BE2C (cell line): ENCODE measurements around the gene NOTO.
A peak's percentile ranks its signal among the peaks of the same experiment; 100 is the strongest.

Experiments used
- DNase-seq: peaks from one replicate; pipeline ENCODE4 v3.0.0-alpha.2; 2020
- H3K27me3 ChIP-seq: fragments of 250-450 bp; sonication (Bioruptor Pico); 2 replicates; pipeline ENCODE4 v1.5.1; 2020; ENCODE audit warnings: mild to moderate bottlenecking
- H3K36me3 ChIP-seq: fragments of 250-450 bp; sonication (Bioruptor Pico); 2 replicates; pipeline ENCODE4 v1.5.1; 2020; ENCODE audit warnings: mild to moderate bottlenecking
- H3K4me1 ChIP-seq: fragments of 250-450 bp; sonication (Bioruptor Pico); 2 replicates; pipeline ENCODE4 v1.5.1; 2020
- H3K4me3 ChIP-seq: 2 replicates; pipeline ENCODE4 v1.5.1; 2011; ENCODE audit warnings: low read depth, low read length
- H3K9me3 ChIP-seq: fragments of 250-450 bp; sonication (Bioruptor Pico); 2 replicates; pipeline ENCODE4 v1.5.1; 2020
- TF ChIP-seq, protein P1 (sequence below): IDR thresholded peaks from 2 replicates; pipeline ENCODE4 v1.5.1; 2012; ENCODE audit warnings: mild to moderate bottlenecking, low read depth, low read length

The NOTO gene

DNA sequence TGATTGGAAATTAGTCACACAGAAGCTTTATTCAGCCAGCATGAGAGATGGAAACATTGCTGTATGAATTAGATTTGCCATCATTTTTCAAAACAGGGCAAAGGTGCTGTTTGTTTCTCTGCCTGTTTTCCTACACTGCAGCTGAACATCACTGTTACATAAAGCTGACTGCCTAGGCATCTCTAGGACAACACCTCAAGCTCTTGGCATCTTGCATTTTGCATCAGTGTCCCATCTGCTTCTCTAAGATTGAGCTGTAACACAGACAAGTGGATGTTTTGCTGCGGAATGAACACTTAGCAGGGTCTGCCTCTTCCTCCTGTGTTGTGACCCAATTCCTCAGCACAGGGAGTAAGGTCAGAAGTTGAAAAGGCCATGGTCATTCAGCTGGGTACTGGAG lies 36.6 kb downstream of the NOTO start:
- DNase-seq = no peak
- H3K27me3 ChIP-seq = no peaks in the 10 kb centered on the region
- no peaks in the 10 kb centered on the region for H3K4me1 ChIP-seq
- TF ChIP-seq, protein P1, sequence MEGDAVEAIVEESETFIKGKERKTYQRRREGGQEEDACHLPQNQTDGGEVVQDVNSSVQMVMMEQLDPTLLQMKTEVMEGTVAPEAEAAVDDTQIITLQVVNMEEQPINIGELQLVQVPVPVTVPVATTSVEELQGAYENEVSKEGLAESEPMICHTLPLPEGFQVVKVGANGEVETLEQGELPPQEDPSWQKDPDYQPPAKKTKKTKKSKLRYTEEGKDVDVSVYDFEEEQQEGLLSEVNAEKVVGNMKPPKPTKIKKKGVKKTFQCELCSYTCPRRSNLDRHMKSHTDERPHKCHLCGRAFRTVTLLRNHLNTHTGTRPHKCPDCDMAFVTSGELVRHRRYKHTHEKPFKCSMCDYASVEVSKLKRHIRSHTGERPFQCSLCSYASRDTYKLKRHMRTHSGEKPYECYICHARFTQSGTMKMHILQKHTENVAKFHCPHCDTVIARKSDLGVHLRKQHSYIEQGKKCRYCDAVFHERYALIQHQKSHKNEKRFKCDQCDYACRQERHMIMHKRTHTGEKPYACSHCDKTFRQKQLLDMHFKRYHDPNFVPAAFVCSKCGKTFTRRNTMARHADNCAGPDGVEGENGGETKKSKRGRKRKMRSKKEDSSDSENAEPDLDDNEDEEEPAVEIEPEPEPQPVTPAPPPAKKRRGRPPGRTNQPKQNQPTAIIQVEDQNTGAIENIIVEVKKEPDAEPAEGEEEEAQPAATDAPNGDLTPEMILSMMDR = no peak
- H3K9me3 ChIP-seq = no peaks in the 10 kb centered on the region
- no peak overlapping the region for H3K4me3 ChIP-seq
- peaks cover 15% of the 10 kb centered on the region for H3K36me3 ChIP-seq

DNA sequence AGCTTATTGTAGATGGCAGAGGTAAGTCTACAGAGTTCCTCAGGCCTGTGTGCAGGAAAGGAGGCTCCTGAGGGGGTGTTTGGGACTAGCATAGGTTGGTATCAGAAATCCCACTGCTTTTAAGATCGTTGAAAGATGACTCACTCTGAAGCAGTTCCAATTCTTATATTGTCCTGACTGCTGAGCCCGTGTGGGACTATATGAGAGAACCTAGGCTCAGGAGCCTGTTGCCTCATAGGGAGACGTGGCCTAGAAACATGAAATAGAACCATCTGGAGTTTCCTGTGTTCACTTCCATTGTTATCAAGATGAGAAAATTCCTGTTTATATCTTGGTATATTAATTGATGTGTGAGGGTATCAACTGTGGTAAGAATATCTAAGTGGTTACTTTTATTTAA lies 37.4 kb downstream of the NOTO start:
- no peak for DNase-seq
- no peaks in the 10 kb centered on the region for H3K4me1 ChIP-seq
- H3K27me3 ChIP-seq = no peaks in the 10 kb centered on the region
- peaks cover 23% of the 10 kb centered on the region for H3K36me3 ChIP-seq
- no peak overlapping the region for H3K4me3 ChIP-seq
- TF ChIP-seq, protein P1 = no peak
- no peaks in the 10 kb centered on the region for H3K9me3 ChIP-seq

DNA sequence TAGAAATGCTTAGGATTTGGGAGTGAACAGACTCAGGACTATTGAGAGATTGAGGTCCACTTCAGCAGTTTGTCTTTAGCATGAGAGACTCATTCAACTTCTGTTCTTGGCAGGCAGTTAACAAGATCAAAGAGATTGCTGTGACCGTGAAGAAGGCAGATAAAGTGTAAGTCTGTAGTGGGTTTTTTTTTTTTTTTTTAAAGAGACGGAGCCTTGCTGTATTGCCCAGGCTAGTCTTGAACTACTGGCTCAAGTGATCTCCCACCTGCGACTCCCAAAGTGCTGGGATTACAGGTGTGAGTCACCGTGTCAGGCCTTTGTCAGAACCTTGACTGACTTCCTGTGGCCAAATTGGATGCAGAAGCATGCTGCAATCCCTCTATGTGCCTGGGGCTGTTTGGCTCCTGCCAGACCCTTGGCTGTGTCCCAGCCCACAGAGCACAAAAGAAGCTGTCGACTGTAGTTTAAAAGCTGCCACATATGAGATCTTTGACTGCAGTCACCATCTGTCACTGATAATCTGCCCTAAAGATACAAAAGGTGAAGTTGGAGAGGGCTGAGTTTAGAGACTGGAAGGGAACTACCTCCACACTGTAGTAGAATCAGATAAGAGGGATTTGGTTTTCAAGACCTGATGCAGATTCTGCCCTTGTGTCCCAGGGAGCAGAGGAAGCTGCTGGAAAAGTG lies 41.7 kb downstream of the NOTO start:
- Histone ChIP-seq H3K4me1 (no peaks in the 10 kb centered on the region), H3K36me3 (peaks cover 57% of the 10 kb centered on the region), H3K4me3 (no peak overlapping the region), H3K27me3 (no peaks in the 10 kb centered on the region), H3K9me3 (no peaks in the 10 kb centered on the region)
- peak; percentile 68 for DNase-seq
- TF ChIP-seq, protein P1 = no peak

DNA sequence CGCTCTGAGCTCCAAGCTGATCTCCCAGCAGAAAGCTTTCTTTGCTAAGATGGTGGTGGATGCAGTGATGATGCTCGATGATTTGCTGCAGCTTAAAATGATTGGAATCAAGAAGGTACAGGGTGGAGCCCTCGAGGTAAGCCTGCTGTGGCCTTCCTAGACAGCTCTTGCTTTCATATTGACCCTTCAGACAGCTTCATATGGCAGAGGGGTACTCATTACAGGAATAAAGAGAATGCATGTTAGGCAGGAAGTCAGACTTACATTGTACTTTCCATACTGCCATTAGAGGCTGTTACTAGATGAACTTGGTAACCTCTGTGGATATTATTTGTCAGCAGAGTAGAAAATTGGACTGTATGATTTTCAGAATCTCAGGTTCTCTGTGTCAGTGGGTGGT lies 42.2 kb downstream of the NOTO start:
- no peak overlapping the region for H3K4me3 ChIP-seq
- H3K27me3 ChIP-seq = no peaks in the 10 kb centered on the region
- H3K4me1 ChIP-seq = no peaks in the 10 kb centered on the region
- no peaks in the 10 kb centered on the region for H3K9me3 ChIP-seq
- DNase-seq = no peak
- TF ChIP-seq, protein P1 = no peak
- H3K36me3 ChIP-seq = peaks cover 57% of the 10 kb centered on the region

DNA sequence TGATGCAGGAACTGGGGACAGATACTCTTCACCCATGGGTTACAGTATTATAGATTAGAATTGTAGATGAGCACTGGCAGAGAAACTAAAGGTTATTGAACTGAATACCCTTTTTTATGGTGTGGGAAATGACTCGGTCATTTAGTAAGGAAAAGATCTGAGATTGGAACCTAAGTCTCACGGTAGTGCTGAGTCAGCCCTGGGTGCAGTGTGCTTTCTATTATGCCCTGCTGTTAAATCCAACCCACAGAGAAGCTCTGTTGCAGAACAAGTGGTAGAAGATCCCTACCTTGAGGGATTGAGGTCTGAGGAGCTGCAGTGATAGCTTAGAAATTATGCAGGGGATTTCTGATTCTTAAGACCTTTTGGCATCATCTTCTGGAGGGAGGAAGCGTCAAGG lies 44.5 kb downstream of the NOTO start:
- peaks cover 67% of the 10 kb centered on the region for H3K36me3 ChIP-seq
- TF ChIP-seq, protein P1 = no peak
- H3K4me3 ChIP-seq = no peak overlapping the region
- H3K27me3 ChIP-seq = no peaks in the 10 kb centered on the region
- H3K9me3 ChIP-seq = no peaks in the 10 kb centered on the region
- no peak for DNase-seq
- H3K4me1 ChIP-seq = no peaks in the 10 kb centered on the region

DNA sequence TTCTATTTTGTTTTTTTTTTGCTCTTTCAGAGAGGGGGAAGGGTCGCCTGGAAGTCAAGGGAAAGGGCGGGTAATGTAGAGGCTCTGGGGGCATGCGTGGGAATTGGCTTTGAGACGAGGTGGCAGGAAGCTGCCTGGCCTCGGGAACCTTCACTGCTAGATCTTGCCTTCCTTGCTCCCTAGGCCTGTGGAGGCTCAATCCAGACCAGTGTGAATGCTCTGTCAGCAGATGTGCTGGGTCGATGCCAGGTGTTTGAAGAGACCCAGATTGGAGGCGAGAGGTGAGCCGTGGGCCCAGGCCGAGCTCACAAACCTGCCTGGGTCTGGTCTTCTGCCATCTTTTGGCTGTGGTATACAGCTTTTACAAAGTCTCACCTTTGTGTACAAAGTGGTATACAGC lies 47.3 kb downstream of the NOTO start:
- H3K36me3 ChIP-seq = peaks cover 68% of the 10 kb centered on the region
- no peaks in the 10 kb centered on the region for H3K9me3 ChIP-seq
- DNase-seq = no peak
- H3K27me3 ChIP-seq = no peaks in the 10 kb centered on the region
- TF ChIP-seq, protein P1 = no peak
- no peak overlapping the region for H3K4me3 ChIP-seq
- no peaks in the 10 kb centered on the region for H3K4me1 ChIP-seq
